GM19467 (cell line): Measurements from ENCODE around the gene NR1H3.
A peak's percentile ranks its signal among the peaks of the same experiment; 100 is the strongest.

Experiments
- ATAC-seq: cut with Tn5 transposase; IDR thresholded peaks from one replicate; pipeline ENCODE4 v1.9.1; 2021; ENCODE audit warnings: mild to moderate bottlenecking, moderate library complexity; ENCODE audit not compliant: unreplicated experiment

The NR1H3 gene

GRCh38 chr11:47243454-47243853, 14.3 kb upstream of the NR1H3 start:
- ATAC-seq, result no peak

- no peak for ATAC-seq
Measured at GRCh38 chr11:47244448-47245350, 13.1 kb upstream of the NR1H3 start.

- no peak for ATAC-seq
Measured at GRCh38 chr11:47245611-47246357, 12.0 kb upstream of the NR1H3 start.

- no peak for ATAC-seq
Measured at GRCh38 chr11:47247502-47247901, 10.3 kb upstream of the NR1H3 start.

GRCh38 chr11:47248304-47248663, 9.5 kb upstream of the NR1H3 start:
- ATAC-seq, result peak; percentile 22

- ATAC-seq, result peak; percentile 80
Measured at GRCh38 chr11:47248664-47249377, 9.0 kb upstream of the NR1H3 start, which contains the start of gene ACP2. TSS of gene ACP2 (minus strand) at chr11:47248814. CDS start at chr11:47248789, 25 bp downstream.

GRCh38 chr11:47249378-47249715, 8.4 kb upstream of the NR1H3 start:
- no peak for ATAC-seq

- no peak for ATAC-seq
Measured at GRCh38 chr11:47251751-47252150, 6.0 kb upstream of the NR1H3 start.

GRCh38 chr11:47253660-47254059, 4.1 kb upstream of the NR1H3 start:
- ATAC-seq, result no peak

GRCh38 chr11:47254386-47254785, 3.4 kb upstream of the NR1H3 start:
- no peak for ATAC-seq

GRCh38 chr11:47256374-47256773, 1.4 kb upstream of the NR1H3 start:
- no peak for ATAC-seq

GRCh38 chr11:47257177-47257516, 649 bp upstream of the NR1H3 start:
- ATAC-seq, result no peak

- no peak for ATAC-seq
Measured at GRCh38 chr11:47258317-47258902, 614 bp downstream of the NR1H3 start.

- no peak for ATAC-seq
Measured at GRCh38 chr11:47259232-47259977, 1.6 kb downstream of the NR1H3 start.

- ATAC-seq, result no peak
Measured at GRCh38 chr11:47260366-47260765, 2.6 kb downstream of the NR1H3 start.

GRCh38 chr11:47261291-47261800, 3.5 kb downstream of the NR1H3 start:
- ATAC-seq, result no peak

- no peak for ATAC-seq
Measured at GRCh38 chr11:47264119-47264518, 6.3 kb downstream of the NR1H3 start.

- no peak for ATAC-seq
Measured at GRCh38 chr11:47264521-47264920, 6.7 kb downstream of the NR1H3 start.

- ATAC-seq, result no peak
Measured at GRCh38 chr11:47267876-47268275, 10.1 kb downstream of the NR1H3 start.

GRCh38 chr11:47268448-47269001, 10.7 kb downstream of the NR1H3 start:
- ATAC-seq, result no peak
